Ecto neural progenitor cell (in vitro differentiated cells): Measurements from ENCODE around the gene AKAP7.
A peak's percentile ranks its signal among the peaks of the same experiment; 100 is the strongest.

Experiments
- DNase-seq: peaks from one replicate; pipeline ENCODE4 v3.0.0-alpha.2; 2018; ENCODE audit warnings: low spot score

Gene AKAP7

DNA sequence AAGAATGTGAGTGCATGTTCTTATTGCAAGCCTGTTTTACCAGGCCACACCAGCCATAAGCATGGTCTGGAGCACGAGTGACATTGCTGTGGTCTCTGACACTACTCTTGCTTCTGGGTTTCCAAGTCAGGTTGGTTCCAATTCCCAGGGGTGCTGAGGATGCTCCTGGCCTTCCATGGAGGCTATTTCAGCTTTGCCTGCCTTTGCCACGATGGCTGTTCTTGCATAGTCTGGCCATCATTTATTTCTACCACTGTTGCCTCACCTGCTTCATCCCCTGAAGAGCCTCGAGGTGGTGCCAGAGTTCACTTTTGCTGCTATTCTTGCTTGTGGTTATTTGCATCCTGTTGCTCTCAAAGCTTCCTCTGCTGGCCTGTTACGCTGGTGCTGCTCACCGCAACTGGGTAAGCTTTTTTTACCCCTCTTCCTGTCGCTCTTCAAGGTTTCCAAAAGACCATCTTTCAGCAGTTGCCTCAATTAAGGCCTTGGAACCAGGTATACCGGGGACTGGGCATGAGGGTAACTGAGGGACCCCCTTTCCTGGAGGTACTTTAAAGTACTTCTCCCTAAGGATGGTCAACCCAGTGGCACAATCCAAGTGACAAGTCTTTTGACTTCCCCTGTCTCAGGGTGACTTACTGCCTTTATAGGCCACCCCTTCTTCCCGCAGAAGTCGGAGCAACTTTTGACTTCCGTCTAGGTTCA lies 64.5 kb downstream of the AKAP7 start:
- DNase-seq, result peak; percentile 64

DNA sequence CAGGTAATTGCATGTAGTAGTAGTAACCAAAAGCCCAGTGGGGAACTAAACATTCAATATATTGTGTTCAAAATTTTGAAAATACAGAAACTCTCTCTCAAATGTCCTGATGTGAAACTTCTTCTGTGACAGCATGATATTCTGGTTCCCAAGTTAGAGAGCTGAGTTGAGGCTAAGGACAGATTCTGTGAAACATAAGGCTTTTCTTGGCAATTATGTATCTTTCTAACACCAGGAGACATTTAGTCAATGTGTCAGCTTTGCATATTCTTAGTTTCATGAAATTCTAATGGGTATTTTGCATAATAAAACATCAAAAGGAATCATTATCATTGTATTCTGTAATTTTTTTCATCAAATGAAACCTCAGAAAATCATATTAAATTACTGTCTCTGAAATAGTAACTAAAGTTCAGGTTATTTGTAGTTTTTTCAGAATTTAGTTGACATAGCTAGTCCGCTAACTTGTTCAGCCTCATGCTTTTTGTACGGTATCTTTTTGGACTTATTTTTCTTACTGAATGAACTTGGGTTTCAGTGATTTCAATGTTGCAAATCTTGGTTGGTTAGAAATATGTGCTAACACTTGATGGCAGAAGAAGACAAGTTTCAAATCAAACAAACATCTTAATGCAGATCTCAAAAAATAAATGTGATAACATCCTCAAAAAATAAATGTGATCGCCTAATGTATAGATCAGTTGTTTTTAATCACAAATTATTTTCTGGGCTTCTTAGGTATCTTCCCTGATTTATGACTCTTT lies 70.4 kb downstream of the AKAP7 start:
- DNase-seq, result no peak

DNA sequence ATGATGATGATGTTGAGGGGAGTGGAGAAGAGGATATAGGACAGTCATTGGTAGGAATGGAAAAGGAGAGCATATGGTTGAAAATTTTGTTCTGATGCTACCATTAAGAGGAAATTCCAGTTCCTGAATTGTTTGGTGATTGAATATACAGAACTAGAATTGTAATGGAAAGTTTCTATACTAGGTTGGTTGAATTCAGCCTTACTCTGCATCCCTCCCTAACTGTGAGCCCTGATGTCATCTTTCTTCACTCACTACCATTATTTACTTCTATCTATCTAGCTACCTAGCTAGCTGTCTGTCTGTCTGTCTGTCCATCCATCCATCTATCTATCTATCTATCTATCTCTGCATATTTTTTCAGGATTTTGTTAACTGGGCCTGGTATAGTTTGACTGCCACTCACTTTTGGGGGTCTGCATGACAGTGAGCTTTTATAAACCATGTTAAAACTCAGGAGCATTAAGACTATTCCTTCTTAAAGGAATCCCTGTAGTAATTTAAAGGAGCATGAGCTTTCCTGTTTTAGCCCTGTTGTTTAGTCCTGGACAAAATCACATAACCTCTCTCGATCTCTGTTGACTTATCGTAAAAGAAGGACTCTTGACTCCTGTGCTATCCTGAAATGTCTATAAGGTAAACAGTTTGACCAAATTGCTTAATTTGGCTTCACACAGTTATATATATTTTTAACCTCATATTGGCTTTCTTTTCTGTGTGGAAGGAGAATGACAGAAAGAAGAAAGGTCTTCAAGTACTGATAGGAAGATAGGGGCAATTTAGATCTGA lies 71.4 kb downstream of the AKAP7 start:
- no peak for DNase-seq

GRCh38 chr6:131208787-131209186 lies 73.5 kb downstream of the AKAP7 start:
- DNase-seq, result no peak

DNA sequence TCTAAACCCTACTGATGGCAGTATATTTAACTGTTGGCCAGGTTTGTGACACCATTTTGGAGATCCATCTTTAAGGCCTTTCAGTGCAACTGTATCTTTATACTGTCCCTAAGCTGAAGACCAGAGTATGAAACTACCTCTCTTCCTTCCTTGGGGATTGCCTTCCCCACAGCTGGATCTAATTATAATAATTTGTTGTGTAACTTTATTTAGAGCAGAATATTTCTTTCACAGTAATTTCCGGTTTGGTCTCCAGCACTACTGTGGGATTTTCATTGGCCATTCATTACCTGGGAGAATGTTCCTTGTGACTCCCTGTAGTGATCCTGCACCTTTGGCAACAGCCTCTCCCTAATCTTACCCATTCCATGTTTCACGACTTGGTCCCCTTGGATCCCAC lies 75.2 kb downstream of the AKAP7 start:
- DNase-seq, result no peak

DNA sequence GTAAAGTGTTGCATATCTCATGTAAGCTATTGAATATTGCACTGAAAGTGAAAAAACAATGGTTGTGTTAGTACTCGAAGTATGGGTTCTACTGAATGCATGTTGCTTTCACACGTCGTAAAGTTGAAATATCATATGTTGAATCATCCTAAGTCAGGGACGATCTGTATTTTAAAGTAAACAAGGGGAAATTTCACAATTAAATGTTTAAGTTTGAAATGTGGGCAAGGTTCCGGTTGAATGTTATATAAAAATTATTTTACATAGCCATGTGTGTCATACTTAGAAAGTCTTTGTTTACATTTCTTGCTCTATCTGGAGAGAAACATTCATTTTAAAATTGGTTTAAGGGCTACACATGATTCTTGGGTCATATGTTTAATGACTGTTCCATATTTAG lies 76.8 kb downstream of the AKAP7 start:
- no peak for DNase-seq

DNA sequence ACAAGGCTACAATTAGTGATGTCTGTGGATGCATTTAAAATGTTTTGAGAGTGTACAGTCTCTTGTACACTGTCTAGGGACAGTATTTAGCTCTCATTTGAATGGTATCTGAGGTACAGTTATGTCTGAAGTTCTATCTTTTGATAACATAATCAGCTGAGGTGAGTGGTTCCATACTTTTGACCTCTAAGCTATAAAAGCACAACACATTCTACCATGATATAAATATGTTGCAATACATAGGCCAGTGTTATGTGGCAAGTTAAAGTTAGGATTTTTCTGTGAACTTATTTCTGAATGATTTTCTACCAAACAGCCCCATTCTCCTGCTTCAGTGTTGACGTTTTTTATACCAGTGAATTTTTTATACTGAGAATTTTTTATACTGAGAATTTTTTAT lies 77.6 kb downstream of the AKAP7 start:
- DNase-seq, result no peak

DNA sequence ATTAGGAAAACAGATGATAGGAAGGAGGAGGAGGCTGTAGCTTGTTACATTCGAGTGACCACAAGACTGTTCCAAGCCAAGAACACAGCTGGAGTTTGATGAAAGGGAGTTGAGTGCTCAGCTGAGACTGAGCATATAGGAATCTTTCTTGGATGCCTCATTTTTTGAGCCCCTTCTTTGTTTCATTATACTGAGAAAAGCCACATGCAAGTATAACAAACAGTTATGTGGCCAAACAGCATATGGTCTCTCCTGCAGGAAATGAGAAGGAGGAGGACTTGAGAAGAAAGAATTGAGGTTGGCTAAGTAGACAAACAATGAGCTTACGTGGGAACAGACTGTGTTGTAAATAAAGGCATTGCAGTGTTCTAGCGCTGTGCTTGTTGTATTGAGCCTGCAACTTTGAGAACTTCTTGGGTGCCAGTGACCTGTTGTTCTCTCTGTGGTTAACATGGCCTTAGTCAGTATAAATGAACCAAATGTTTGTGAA lies 78.3 kb downstream of the AKAP7 start:
- no peak for DNase-seq

DNA sequence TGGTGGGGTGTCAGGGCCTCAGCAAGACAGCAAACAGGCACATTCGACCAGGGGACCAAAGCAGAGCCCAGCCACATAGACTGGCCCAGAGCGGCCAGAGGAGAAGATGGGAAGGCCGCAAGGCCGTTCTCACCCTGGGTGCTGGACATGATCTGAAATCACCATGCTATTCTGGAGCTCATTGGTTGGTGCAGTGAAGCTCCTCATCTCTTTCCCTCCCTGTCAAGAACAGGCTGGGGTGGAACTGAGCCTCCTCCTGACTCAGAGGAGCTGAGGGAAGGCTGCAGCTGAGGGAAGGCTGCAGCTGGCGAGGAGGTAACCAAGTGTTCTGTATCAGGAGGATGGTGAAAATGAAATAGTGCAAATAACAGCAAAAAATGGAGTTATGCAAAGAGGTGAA lies 80.0 kb downstream of the AKAP7 start:
- DNase-seq, result no peak

DNA sequence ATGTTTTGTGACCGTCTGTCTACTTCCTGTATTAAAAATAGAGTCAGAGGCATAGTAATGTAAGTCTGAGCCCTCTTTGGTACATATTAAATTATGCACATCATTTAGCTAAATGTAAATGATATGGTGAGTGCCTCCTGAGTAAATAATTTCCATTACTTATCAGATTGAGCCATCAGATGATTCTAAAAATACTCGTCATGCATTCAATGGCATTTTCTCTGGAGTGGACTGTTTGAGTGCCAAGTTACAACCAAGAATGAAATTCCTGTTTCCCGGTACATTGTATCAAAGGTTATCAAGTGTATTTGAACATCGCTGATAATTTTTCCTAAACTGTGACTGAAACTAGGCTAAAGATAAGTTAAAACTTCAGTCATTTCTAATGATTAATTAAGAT lies 81.0 kb downstream of the AKAP7 start:
- DNase-seq, result no peak

- DNase-seq, result no peak
Observed at GRCh38 chr6:131222773-131223172, 87.5 kb downstream of the AKAP7 start.

GRCh38 chr6:131223416-131223815 lies 88.1 kb downstream of the AKAP7 start:
- DNase-seq, result no peak

DNA sequence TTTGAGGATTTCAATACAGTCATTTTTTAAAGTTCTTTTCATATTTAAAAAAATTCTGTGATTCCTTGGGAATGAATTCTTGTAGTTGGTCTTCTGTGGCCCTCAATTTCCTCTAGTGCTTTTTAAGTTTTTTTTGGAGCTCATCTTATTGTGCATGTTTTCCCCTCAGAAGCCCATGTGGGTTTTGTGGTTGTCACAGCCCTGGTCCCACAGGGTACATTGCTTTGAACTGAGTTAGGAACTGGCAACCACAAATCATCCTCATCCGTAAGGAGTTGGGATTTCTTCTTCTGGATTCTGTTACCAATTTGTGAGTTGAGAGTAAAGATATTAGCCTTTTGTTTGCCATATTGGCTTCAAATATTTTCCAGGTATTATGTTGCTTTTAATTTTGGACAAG lies 89.9 kb downstream of the AKAP7 start:
- DNase-seq, result no peak

GRCh38 chr6:131225959-131226358 lies 90.7 kb downstream of the AKAP7 start:
- DNase-seq, result no peak

DNA sequence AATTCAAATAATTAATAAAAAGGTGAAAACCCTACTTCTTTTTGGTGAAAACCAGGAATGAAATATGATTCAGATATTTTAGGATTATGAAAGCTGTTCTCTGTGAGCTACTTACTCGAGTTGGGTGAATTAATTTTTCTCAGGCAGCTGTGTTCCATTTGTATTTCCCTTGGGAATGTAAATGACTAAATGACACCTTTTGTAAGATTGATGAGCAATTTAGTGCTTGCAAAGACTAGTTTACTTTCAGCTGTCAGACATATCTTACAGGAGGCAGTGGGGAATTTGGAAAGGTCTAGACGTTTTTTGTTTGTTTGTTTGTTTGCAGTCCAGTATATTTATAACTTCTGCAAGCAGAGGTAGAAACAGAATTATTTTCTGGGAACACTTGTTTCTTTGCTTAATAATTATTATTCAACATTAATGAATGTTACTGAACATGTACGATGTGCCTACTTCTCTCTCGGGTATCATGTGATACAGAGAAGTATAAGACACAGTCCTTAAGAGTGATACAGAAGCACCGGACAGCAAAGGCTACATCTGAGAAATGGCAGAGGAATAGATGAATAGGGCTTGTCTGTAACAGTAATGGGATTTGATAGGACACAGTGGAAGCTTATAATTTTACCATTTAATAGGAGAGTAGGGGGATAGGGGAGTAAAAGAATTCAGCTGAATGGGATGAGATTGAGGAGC lies 91.3 kb downstream of the AKAP7 start:
- DNase-seq, result no peak

DNA sequence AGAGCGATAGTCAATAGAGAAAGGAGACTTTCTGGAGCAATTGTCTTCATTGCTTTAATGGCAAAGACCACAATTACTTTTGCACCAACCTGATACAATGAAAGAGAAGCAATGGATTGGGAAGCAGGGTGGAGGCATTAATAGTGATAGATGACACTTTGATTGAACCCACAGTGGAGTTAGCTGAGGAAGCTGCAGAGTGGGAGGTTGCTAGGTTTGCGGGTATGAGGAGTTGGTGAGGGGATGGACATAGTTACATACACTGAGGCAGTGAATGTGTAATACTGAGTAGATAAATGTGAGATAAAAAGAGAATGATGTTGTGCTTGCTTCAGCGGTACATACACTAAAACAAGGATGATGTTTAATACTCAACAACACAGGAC lies 91.9 kb downstream of the AKAP7 start:
- no peak for DNase-seq

DNA sequence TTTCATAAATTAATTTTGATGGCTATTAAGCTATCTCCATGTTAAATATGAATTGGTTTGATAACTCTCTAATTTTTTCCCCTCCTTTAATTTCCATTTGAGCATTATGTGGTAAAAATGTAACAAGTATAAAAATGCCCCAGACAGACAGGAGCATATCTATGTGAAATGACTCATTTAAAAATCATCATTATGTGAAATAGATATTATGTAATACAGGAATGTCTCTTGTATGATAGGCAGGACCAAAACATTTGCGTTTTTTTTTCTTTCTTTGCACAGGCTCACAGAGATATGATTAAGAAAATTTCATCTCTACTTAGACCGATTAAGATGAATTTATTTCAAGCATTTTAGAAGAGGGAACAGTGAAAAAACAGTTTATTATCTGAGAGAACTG lies 95.8 kb downstream of the AKAP7 start:
- no peak for DNase-seq

GRCh38 chr6:131231891-131232290 lies 96.6 kb downstream of the AKAP7 start:
- DNase-seq, result no peak

- DNase-seq, result no peak
Observed at GRCh38 chr6:131244942-131245341, 109.7 kb downstream of the AKAP7 start.

DNA sequence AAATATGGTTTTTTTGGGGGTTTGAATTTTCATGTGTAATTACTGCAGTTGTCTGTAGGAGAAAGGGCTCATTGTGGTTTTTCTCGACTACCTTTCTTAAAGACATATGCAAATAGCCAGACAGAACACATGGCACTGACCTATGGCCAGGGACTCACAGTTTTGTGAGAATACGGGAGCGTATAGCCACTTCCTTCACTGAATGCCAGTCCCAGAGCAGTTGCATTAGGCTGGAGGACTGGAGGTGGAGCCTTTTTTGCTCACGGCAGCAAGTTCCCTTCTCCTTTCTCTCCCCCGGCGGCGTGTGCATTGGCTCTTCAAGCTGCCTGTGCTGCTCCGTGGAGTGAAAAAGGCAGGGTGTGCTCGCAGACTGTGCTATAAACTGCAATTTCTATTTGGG lies 114.9 kb downstream of the AKAP7 start:
- DNase-seq, result peak; percentile 64

DNA sequence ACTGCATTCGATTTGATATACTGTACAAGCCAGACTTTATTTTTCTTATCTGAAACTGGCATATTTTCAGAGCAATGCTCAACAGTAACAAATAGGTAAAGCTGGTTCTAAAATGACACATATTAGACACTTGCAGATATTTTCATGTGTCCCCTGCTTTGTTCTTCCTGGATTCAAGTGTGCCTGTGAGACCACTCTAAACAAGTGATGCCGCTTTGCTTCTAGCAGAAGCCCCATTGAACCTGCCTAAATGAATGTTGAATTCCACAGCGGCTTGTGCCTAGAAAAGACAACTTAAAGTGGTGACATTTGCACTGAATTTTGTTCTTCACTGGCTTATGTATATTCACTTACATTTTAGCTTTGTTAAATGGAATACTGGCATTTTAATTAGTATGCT lies 115.7 kb downstream of the AKAP7 start:
- no peak for DNase-seq

DNA sequence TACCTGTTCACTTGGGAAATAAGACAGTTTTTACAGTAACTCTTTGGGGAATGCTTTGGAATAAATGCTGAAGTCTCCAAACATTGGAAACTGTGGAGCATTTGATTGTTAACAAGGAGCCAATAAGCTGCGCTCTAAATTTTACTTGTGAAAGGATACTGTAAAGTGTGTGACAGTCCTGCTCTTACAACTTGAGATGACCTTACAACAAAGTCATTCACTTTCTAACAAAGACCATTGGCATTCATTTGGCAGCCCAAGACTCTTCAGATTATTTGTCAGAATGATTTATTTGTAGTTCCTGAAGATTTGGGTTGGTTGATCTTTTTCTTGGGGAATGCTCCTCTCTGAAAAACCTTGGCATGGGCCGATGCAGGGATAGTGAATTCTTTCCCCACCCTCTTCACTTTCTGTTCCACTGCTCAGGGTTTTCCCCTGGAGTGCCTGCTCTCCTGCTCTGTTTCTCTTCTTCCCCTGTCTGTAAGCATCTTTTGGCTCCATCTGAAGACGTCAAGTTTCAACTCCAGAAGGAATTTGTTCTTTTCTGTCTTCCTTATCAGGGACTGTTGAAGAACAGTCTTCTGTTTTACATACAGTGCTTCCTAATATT lies 116.4 kb downstream of the AKAP7 start:
- no peak for DNase-seq
